ENCODE data around the gene DCANP1. TPM values are rescaled to one million over a fixed set of nuclear protein-coding genes. Genes with fewer than 3 reads are reported as not detected.
A peak's percentile ranks its signal among the peaks of the same experiment; 100 is the strongest.

DCANP1 gene
- total RNA-seq, 5 donors from 2014 or later (not counting 1 experiment from before 2014, with no cell fraction given), result not detected

DNA sequence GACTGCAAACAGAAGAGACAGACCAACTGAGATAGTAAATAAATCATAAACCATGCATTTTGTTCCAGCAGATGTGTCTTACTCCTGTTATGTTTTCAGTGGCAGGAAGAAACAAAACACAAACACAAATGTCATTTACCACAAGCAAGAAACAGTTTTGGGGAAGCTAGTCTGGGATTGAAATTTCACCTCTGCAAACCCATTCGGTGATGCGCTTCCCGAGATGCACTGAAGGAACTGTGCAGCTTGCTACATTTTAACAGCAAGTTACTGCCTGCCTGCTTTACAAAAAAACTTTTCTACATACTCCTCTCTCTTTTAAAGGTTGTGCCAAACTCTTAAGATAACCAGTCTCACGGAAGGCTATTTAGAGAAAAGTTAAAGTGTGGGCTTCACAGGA is 51.3 kb downstream of the DCANP1 start:
- no peak for DNase-seq
- peaks cover 8 to 56% of the 10 kb centered on the region in 2 experiments for H3K4me1 ChIP-seq (ENCODE audit: control insufficient read depth in 1 of 2, extremely low read depth in 1 of 2, insufficient read depth in 2 of 2, low read length in 2 of 2)
- no peaks in the 10 kb centered on the region for H3K27me3 ChIP-seq (replicated peaks in 1 of 2; ENCODE audit: control insufficient read depth in 2 of 2, extremely low read depth in 1 of 2, insufficient read depth in 2 of 2, low read length in 1 of 2)
- H3K27me3 Mint-ChIP-seq, result no peaks in the 10 kb centered on the region
- ChIA-PET CTCF (no interaction called here), POLR2A (no interaction called here)
- H3K9me3 ChIP-seq, result no peaks in the 10 kb centered on the region
- ATAC-seq (replicated peaks in 1 of 4), result no peak
- H3K9me3 Mint-ChIP-seq, result no peaks in the 10 kb centered on the region
- H3K4me3 ChIP-seq (ENCODE audit: control insufficient read depth in 1 of 2, extremely low read depth in 1 of 2, low read length in 1 of 2), result no peak overlapping the region
- peaks cover 0 to 8% of the 10 kb centered on the region in 2 donors for H3K36me3 ChIP-seq (ENCODE audit: control insufficient read depth in 2 of 2, extremely low read depth in 1 of 2, insufficient read depth in 1 of 2, low read length in 1 of 2)
- peak overlapping the region in 1 of 2 donors; percentile 63 for H3K27ac Mint-ChIP-seq
- H3K4me1 Mint-ChIP-seq, result peaks cover 80 to 86% (median 82%) of the 10 kb centered on the region in 3 donors
- no peak overlapping the region for H3K27ac ChIP-seq (ENCODE audit: low read length)
- H3K36me3 Mint-ChIP-seq, result peaks cover 23% of the 10 kb centered on the region
- peak overlapping the region in 1 of 3 donors; percentile 19 for H3K4me3 Mint-ChIP-seq
- 50% methylated on average over 3 of the region's 4 CpGs for WGBS (ENCODE audit: insufficient coverage)

DNA sequence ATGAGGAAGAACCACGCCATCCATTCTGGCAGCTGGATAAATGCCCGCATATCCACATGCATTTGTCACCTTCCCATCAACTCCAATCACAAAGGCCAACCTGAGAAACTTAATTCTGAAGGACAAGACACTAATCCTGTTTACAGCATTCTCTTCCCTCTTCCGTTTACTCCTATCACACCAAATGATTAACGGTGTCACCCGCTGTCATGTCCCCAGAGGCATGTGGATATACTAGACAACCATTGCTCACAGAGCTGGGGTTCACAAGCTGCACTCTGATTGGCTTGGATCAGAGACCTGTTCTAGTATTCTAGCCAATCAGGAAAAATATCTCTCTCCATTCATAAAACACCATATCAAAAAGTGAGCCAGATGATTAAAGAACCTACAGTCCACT is 51.7 kb downstream of the DCANP1 start:
- H3K4me1 Mint-ChIP-seq, result peaks cover 80 to 88% (median 84%) of the 10 kb centered on the region in 3 donors
- H3K27ac Mint-ChIP-seq, result peak overlapping the region in 1 of 2 donors; percentile 63
- ATAC-seq (replicated peaks in 1 of 4) (no peak), DNase-seq (no peak)
- CTCF ChIA-PET, result no interaction called here
- peak overlapping the region in 1 of 3 donors; percentile 19 for H3K4me3 Mint-ChIP-seq
- Histone ChIP-seq H3K27me3 (replicated peaks in 1 of 2; ENCODE audit: control insufficient read depth in 2 of 2, extremely low read depth in 1 of 2, insufficient read depth in 2 of 2, low read length in 1 of 2) (no peaks in the 10 kb centered on the region), H3K9me3 (no peaks in the 10 kb centered on the region), H3K4me3 (ENCODE audit: control insufficient read depth in 1 of 2, extremely low read depth in 1 of 2, low read length in 1 of 2) (no peak overlapping the region), H3K27ac (ENCODE audit: low read length) (no peak overlapping the region), H3K4me1 (ENCODE audit: control insufficient read depth in 1 of 2, extremely low read depth in 1 of 2, insufficient read depth in 2 of 2, low read length in 2 of 2) (peaks cover 8 to 60% of the 10 kb centered on the region in 2 experiments), H3K36me3 (ENCODE audit: control insufficient read depth in 2 of 2, extremely low read depth in 1 of 2, insufficient read depth in 1 of 2, low read length in 1 of 2) (peaks cover 0 to 8% of the 10 kb centered on the region in 2 donors)
- H3K9me3 Mint-ChIP-seq, result no peaks in the 10 kb centered on the region
- no peaks in the 10 kb centered on the region for H3K27me3 Mint-ChIP-seq
- POLR2A ChIA-PET, result no interaction called here
- WGBS (ENCODE audit: insufficient coverage), result 84% methylated on average over 4 of the region's 5 CpGs
- peaks cover 23% of the 10 kb centered on the region for H3K36me3 Mint-ChIP-seq

Other genes starting within 250 kb of the DCANP1 start
- 100 to 1,000 TPM; 111 to 136 (median 133) TPM for gene MACROH2A1, start 48.1 kb downstream of the DCANP1 start, total RNA-seq
- under 1 TPM in 2 of 5 donors, not detected in 3; 0.06 TPM for gene TIFAB, start 5.0 kb upstream of the DCANP1 start, total RNA-seq
- gene NEUROG1, start 88.6 kb upstream of the DCANP1 start, total RNA-seq, result not detected
- not detected for gene CXCL14, start 131.6 kb upstream of the DCANP1 start, total RNA-seq

Data from T-cell (primary cell).